HG03064 (cell line): ENCODE measurements around the gene SPEG.

ENCODE experiments used
- ATAC-seq: cut with Tn5 transposase; IDR thresholded peaks from one replicate; pipeline ENCODE4 v1.9.1; 2021; ENCODE audit warnings: low read depth; ENCODE audit not compliant: unreplicated experiment

The SPEG gene

DNA sequence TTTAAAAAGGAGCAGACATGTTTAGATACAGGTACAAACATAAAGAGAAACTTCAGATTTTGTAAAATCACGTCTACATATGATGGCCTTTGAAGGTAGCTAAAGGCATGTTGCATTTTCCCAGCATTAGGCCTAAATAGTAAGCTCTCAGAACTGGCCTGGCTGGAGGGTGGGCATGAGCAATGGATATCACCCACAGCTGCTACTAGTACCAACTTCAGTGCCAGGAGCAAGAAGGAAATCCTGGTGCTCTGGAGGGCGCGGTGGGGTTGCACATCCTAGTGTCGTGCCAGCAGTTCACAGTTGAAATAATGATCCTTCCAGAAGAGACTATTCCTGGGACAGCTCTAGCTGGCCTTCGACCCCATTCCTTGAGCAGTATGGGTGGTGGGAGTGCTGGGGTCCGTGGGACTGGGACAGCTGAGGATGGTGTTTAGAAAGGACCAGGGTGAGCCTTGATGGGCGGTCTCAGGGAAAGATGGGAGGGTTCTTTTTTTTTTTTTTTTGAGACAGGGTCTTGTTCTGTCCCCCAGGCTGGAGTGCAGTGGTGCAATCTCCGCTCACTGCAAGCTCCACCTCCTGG is 11.6 kb upstream of the SPEG start:
- no peak for ATAC-seq

- no peak for ATAC-seq
These were observed 10.8 kb upstream of the SPEG start for GRCh38 chr2:219423652-219424377.

DNA sequence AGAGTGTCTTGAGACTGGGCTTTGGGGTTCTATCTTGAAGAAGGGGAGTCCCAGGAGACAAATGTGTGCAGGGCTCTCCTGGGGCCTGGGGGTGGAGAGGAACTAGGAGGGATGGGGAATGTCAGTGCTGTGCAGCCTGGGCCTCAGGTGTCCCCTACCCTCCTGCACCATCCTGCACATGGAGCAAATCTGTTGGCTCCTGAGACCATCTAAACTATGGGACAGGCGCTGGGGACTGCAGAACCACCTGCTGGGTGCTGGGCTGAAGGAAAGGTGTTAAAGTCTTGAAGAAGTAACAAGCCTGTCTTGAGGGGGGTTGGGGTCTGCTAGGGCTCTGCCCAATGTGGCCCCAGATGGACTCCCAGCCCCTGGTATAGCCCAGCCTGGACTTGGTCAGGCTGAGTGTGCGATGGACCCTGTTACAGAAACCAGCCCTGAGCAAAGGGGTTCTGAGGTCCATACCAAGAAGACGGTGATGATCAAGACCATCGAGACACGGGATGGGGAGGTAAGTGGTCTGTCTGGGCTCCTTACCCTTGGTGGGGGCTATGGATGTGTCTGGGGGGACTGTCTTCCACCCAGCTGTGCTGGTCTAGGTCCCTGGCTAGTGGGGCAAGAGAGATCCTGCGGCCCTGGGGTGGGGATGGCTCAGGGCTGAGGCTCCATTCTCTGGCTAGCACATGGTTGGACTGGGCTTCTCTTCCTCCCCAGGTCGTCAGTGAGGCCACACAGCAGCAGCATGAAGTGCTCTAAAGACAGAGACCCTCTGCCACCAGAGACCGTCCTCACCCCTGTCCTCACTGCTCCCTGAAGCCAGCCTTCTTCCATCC is 9.2 kb upstream of the SPEG start:
- ATAC-seq, result no peak

DNA sequence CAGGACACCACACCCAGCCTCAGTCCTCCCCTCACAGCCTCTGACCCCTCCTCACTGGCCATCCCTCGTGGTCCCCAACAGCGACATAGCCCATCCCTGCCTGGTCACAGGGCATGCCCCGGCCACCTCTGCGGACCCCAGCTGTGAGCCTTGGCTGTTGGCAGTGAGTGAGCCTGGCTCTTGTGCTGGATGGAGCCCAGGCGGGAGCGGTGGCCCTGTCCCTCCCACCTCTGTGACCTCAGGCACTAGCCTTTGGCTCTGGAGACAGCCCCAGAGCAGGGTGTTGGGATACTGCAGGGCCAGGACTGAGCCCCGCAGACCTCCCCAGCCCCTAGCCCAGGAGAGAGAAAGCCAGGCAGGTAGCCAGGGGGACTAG is 8.6 kb upstream of the SPEG start:
- ATAC-seq, result no peak

DNA sequence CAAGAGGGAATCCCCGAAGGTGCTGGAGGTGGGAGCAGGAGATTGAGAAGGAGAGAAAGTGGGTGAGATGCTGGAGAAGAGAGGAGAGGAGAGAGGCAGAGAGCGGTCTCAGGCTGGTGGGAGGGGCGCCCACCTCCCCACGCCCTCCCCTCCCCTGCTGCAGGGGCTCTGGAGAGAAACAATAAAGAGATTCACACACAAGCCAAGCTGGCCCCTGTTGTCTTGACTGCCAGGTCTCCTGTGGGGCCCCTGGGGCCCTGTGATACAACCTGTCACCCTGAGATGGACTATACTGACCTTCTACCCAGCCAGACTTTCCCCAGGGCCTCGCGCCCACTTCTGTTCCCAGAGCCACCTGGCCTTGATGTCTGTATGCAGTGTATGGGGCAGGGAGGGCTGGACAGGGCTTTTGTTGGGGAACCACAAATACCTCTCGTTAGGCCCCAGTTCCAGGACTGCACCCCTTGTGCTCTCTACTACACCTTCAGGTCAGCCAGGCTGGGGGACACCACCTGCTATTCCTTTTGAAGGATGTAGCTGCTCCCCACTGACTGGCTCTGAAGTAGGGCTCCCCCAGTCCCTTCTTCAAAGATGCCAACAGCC is 8.0 kb upstream of the SPEG start:
- no peak for ATAC-seq

GRCh38 chr2:219428469-219428868 is 6.2 kb upstream of the SPEG start:
- no peak for ATAC-seq

- ATAC-seq, result no peak
These were observed 4.6 kb upstream of the SPEG start for GRCh38 chr2:219429958-219430606.

- no peak for ATAC-seq
These were observed 3.7 kb upstream of the SPEG start for GRCh38 chr2:219430633-219431615.

- ATAC-seq, result no peak
These were observed 776 bp upstream of the SPEG start for GRCh38 chr2:219433666-219434467.

GRCh38 chr2:219434468-219434717 is 250 bp upstream of the SPEG start:
- no peak for ATAC-seq

DNA sequence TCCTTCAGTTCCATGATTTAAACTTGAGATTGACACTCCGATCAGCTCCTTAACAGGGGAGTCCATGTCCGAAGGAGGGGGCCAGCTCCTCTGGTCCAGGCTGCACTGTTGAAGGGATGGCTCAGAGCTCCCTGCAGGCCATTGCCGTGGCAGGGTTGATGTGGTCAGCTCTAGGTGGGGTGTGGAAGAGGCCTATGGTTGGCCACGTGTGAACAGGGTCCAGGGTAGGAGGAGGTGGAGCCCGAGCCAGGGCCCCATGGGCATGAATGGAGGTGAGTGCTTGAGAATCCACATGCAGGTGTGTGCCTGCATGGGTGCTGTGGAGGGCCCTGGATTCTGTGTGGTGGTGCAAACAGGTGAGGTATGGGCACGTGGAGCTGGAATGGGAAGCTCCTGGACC is 1.1 kb downstream of the SPEG start:
- ATAC-seq, result no peak

DNA sequence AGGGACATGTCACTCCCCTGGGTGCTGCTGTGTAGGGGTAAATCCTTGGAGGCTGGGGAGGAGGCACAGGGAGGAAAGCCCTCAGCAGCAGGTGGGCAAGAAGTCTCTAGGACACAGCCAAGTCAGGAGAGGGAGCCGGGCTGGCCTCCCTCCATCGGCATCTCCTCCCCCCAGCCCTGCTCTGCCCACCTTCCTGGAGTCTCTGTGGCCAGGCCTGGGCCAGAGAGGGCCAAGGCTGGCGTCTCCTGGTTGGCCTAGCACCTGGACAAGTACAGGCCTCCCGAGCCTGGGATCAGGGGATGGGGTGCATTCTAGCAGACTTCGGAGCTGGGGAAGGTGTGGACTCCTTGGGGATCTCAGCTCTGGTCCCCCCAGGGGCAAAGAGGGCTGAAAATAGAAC is 1.8 kb downstream of the SPEG start:
- ATAC-seq, result no peak

- no peak for ATAC-seq
These were observed 2.5 kb downstream of the SPEG start for GRCh38 chr2:219437141-219437540.

DNA sequence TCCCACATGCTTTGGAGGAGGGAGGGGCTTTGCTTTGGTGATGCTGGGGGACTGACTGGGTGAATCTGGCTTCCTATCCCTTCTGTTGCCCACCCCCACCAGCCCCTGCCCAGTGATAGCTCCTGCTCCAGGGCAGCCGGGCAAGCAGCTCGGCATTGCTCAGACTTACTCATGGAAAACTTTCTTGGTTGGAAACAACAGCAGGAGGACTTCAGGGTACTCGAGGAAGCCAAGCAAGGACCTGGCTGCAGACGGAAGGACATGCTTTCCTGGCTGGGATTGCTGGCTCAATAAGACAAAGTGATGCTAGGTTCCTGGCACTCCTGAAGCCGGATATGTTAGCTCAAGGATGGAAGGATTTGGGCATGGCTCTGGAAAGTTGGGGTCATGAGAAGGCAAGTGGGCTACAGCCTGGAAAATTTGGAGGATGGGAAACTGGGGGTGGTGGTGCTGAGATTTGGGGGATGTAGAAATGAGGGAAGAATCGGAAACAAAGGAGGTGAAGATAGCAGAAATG is 3.1 kb downstream of the SPEG start:
- no peak for ATAC-seq

GRCh38 chr2:219438453-219438852 is 3.8 kb downstream of the SPEG start:
- ATAC-seq, result no peak

- ATAC-seq, result no peak
These were observed 4.9 kb downstream of the SPEG start for GRCh38 chr2:219439506-219439905.

DNA sequence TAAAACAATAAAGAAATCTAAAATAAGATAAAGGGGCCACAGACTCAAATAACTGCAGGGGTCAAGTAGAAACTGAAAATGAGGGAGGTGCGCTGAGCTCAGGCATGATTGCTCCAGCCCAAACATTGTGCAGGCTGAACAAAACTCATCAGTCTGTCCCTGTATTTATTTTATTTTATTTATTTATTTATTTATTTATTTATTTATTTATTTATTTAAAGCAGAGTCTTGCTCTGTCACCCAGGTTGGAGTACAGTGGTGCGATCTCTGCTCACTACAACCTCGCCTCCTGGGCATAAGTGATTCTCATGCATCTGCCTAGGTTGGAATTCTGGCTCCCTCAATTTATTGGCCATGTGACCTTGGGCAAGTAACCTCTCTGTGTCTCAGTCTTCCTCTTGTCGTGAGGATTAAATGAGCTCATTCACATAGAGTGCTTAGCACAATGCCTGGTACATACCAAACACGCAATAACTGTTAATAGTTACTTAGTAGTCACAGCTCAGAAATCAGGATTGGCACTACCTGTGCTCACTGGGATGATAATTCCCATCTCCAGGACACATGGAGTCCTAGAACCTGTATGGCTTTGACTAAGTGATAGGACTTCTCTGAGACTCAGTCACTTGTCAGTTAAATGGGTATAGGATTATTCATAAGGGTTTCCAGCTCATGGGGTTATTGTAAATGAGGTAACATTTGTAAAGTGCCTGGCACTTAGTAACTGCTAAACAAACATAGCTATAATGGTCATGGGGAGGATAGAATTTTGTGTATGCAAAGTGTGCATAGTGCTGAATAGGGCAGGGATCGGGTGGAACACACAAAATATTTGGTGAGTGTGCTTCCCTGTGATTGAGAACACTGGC is 6.0 kb downstream of the SPEG start:
- ATAC-seq, result no peak
